PC-9 (cell line): ENCODE measurements around the gene SLX1A.

Experiments
- CTCF ChIP-seq: fragments of 200-600 bp; sonication (generic); conservative IDR thresholded peaks from 2 replicates; pipeline ENCODE4 v1.6.1; 2017; ENCODE audit warnings: mixed run types, antibody characterized with exemption, mild to moderate bottlenecking, moderate library complexity
- EZH2 ChIP-seq: fragments of 200-600 bp; sonication (generic); IDR thresholded peaks from 2 replicates; pipeline ENCODE4 v1.8.0; 2017; ENCODE audit warnings: antibody characterized with exemption, low read depth

DNA sequence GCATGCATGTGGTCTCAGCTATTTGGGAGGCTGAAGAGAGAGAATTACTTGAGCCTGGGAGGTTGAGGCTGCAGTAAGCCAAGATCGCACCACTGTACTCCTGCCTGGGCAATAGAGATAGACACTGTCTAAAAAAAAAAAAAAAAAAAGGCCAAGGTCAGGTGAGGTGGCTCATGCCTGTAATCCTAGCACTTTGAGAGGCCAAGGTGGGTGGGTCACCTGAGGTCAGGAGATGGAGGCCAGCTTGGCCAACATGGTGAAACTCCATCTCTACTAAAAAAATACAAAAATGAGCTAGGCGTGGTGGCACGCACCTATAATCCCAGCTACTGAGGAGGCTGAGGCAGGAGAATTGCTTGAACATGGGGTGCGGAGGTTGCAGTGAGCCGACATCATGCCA lies 38.5 kb upstream of the SLX1A start:
- TF ChIP-seq CTCF, result no peak
- TF ChIP-seq EZH2, result no peak
